Hepatocyte (in vitro differentiated cells): ENCODE results near the gene NOXA1.

ENCODE experiments used
- CTCF ChIP-seq: fragments of 200-600 bp; sonication (generic); IDR thresholded peaks from 2 replicates; pipeline ENCODE4 v1.5.1; 2016; ENCODE audit warnings: antibody characterized with exemption, mild to moderate bottlenecking; ENCODE audit not compliant: poor library complexity
- EZH2 ChIP-seq: fragments of 200-600 bp; sonication (generic); IDR thresholded peaks from 2 replicates; pipeline ENCODE4 v1.6.1; 2016; ENCODE audit warnings: antibody characterized with exemption, mild to moderate bottlenecking, borderline replicate concordance
- EZH2phosphoT487 ChIP-seq: fragments of 200-600 bp; sonication (generic); IDR thresholded peaks from one replicate; pipeline ENCODE4 v1.6.1; 2018; ENCODE audit warnings: antibody characterized with exemption, mild to moderate bottlenecking, low read depth, moderate library complexity; ENCODE audit not compliant: unreplicated experiment, severe bottlenecking

GRCh38 chr9:137397675-137398423, 25.3 kb upstream of the NOXA1 start:
- TF ChIP-seq CTCF (no peak), EZH2 (no peak), EZH2phosphoT487 (no peak)
